HCT116 (cell line): ENCODE measurements around the gene CAMK2D. TPM values are rescaled to one million over a fixed set of nuclear protein-coding genes. Genes with fewer than 3 reads are reported as not detected.

ENCODE experiments used
- ATAC-seq: fragments of 200-7000 bp; cut with Tn5 transposase; 2 replicates; pipeline ENCODE4 v1.9.1; 2020; ENCODE audit warnings: mild to moderate bottlenecking, moderate library complexity
- BruUV-seq: library from RNA; stranded (reverse); fragments of 400-500 nt; replicated peaks from 2 replicates; lab custom pipeline; 2021; lab: Mats Ljungman, UMichigan
- CTCF ChIA-PET: fragments of 300-600 bp; sonication (Branson Sonifier 250); formaldehyde crosslinking; loops from one replicate; lab custom pipeline; 2021; ENCODE audit warnings: antibody characterized with exemption; lab: Charles Lee
- POLR2A ChIA-PET: fragments of 300-600, 350-600 bp; sonication (Branson Sonifier 250); formaldehyde crosslinking; loops from one replicate; lab custom pipeline; 2021; ENCODE audit warnings: antibody characterized with exemption; lab: Charles Lee
- RAD21 ChIA-PET, 2 experiments: fragments of 300-600 bp; sonication (Branson Sonifier 250); formaldehyde crosslinking; loops; one replicate each; lab custom pipeline; 2023; ENCODE audit warnings: low total read pairs in 2 of 2; ENCODE audit not compliant: uncharacterized antibody in 2 of 2, unreplicated experiment in 2 of 2, low non-redundant PET in 1 of 2; lab: Charles Lee
- DNase-seq: peaks from one replicate; pipeline ENCODE4 v3.0.0-alpha.2; 2010; ENCODE audit warnings: low read depth, low spot score
- H2AFZ ChIP-seq: fragments of 200-600 bp; shearing (Covaris generic), sonication (generic); 2 replicates; pipeline ENCODE4 v1.6.1; 2017; ENCODE audit warnings: low read depth, mixed run types, mixed read lengths, antibody characterized with exemption, low read length; ENCODE audit not compliant: poor library complexity, severe bottlenecking
- H3K27ac ChIP-seq: 2 replicates; pipeline ENCODE4 v1.5.1; 2012; ENCODE audit warnings: low read depth, low read length
- H3K27me3 ChIP-seq: fragments of 200-600 bp; sonication (generic); 2 replicates; pipeline ENCODE4 v1.6.1; 2016; ENCODE audit warnings: mixed run types, low read length, mixed read lengths; ENCODE audit not compliant: insufficient read depth
- H3K36me3 ChIP-seq, 2 experiments: fragments of 200-500 bp in 1 of 2; fragments of 200-600 bp in 1 of 2; sonication (Bioruptor generic) in 1 of 2; sonication (generic) in 1 of 2; 2 replicates each; pipeline versions ENCODE4 v1.5.1 to v1.6.1; 2014 to 2016; ENCODE audit warnings: low read length in 2 of 2, inconsistent platforms in 1 of 2, mixed read lengths in 1 of 2, mixed run types in 1 of 2; ENCODE audit not compliant: insufficient read depth in 2 of 2, control insufficient read depth in 1 of 2
- H3K4me1 ChIP-seq, 2 experiments: fragments of 200-600 bp in 1 of 2; sonication (generic) in 1 of 2; 2 replicates each; pipeline versions ENCODE4 v1.5.1 to v1.6.1; 2012 to 2017; ENCODE audit warnings: low read length in 2 of 2, inconsistent platforms in 1 of 2, mild to moderate bottlenecking in 1 of 2, mixed read lengths in 1 of 2, mixed run types in 1 of 2, moderate library complexity in 1 of 2; ENCODE audit not compliant: insufficient read depth in 2 of 2, control insufficient read depth in 1 of 2
- H3K4me2 ChIP-seq: fragments of 200-600 bp; sonication (generic); 2 replicates; pipeline ENCODE4 v1.6.1; 2017; ENCODE audit warnings: mixed run types, low read length, mixed read lengths
- H3K4me3 ChIP-seq, 2 experiments: fragments of 200-600 bp in 1 of 2; sonication (generic) in 1 of 2; replicated peaks in 1 of 2; 2 replicates each; pipeline ENCODE4 v1.5.1; 2011 to 2016; ENCODE audit warnings: low read length in 2 of 2, control low read depth in 1 of 2, low read depth in 1 of 2, mild to moderate bottlenecking in 1 of 2, mixed read lengths in 1 of 2, mixed run types in 1 of 2
- H3K79me2 ChIP-seq: fragments of 200-600 bp; sonication (generic); 2 replicates; pipeline ENCODE4 v1.6.1; 2017; ENCODE audit warnings: mild to moderate bottlenecking, mixed run types, low read length, moderate library complexity, mixed read lengths; ENCODE audit not compliant: insufficient read depth
- H3K9ac ChIP-seq: fragments of 200-600 bp; sonication (generic); 2 replicates; pipeline ENCODE4 v1.6.1; 2016; ENCODE audit warnings: low read length, mixed read lengths
- H3K9me2 ChIP-seq: fragments of 200-600 bp; sonication (generic), shearing (Covaris generic); 2 replicates; pipeline ENCODE4 v1.6.1; 2017; ENCODE audit warnings: mixed run types, mild to moderate bottlenecking, moderate library complexity; ENCODE audit not compliant: insufficient read depth
- H3K9me3 ChIP-seq, 2 experiments: fragments of 200-500 bp in 1 of 2; fragments of 200-600 bp in 1 of 2; sonication (Bioruptor generic) in 1 of 2; sonication (generic) in 1 of 2; 2 replicates each; pipeline ENCODE4 v1.6.1; 2014 to 2017; ENCODE audit warnings: low read length in 2 of 2, mixed read lengths in 2 of 2, inconsistent platforms in 1 of 2, low read depth in 1 of 2, mild to moderate bottlenecking in 1 of 2, mixed run types in 1 of 2, moderate library complexity in 1 of 2; ENCODE audit not compliant: control insufficient read depth in 1 of 2, insufficient read depth in 1 of 2
- H4K20me1 ChIP-seq: fragments of 200-600 bp; sonication (generic), shearing (Covaris generic); 2 replicates; pipeline ENCODE4 v1.6.1; 2017; ENCODE audit warnings: mixed run types, mild to moderate bottlenecking, moderate library complexity; ENCODE audit not compliant: insufficient read depth
- CBX3 ChIP-seq: IDR thresholded peaks from 2 replicates; pipeline ENCODE4 v1.6.1; 2012; ENCODE audit warnings: low read depth
- CEBPB ChIP-seq: IDR thresholded peaks from 2 replicates; pipeline ENCODE4 v1.6.1; 2012; ENCODE audit warnings: low read depth
- EGR1 ChIP-seq: IDR thresholded peaks from 2 replicates; pipeline ENCODE4 v1.6.1; 2012; ENCODE audit warnings: low read depth
- FOSL1 ChIP-seq: IDR thresholded peaks from 2 replicates; pipeline ENCODE4 v1.6.1; 2012; ENCODE audit warnings: low read depth
- JUND ChIP-seq: IDR thresholded peaks from 2 replicates; pipeline ENCODE4 v1.6.1; 2012
- MAX ChIP-seq: IDR thresholded peaks from 2 replicates; pipeline ENCODE4 v1.6.1; 2012
- POLR2A ChIP-seq: IDR thresholded peaks from 2 replicates; pipeline ENCODE4 v1.7.0; 2011; ENCODE audit warnings: borderline replicate concordance; ENCODE audit not compliant: insufficient read depth, insufficient read length; ENCODE audit errors: extremely low read depth
- RAD21 ChIP-seq: IDR thresholded peaks from 2 replicates; pipeline ENCODE4 v1.6.1; 2012; ENCODE audit warnings: low read depth, mild to moderate bottlenecking
- SP1 ChIP-seq: IDR thresholded peaks from 2 replicates; pipeline ENCODE4 v1.6.1; 2012; ENCODE audit warnings: low read depth
- TCF7L2 ChIP-seq: IDR thresholded peaks from 2 replicates; pipeline ENCODE4 v1.7.0; 2011; ENCODE audit warnings: borderline replicate concordance, inconsistent platforms; ENCODE audit not compliant: insufficient read depth, insufficient read length; ENCODE audit errors: extremely low read depth
- YY1 ChIP-seq: IDR thresholded peaks from 2 replicates; pipeline ENCODE4 v1.6.1; 2011; ENCODE audit warnings: low read length, low read depth, moderate library complexity, mild to moderate bottlenecking; ENCODE audit not compliant: insufficient replicate concordance; ENCODE audit errors: extremely low read depth
- ZBTB33 ChIP-seq: IDR thresholded peaks from 2 replicates; pipeline ENCODE4 v1.6.1; 2011; ENCODE audit warnings: mild to moderate bottlenecking, low read length, moderate library complexity; ENCODE audit not compliant: insufficient replicate concordance; ENCODE audit errors: extremely low read depth
- ZFX ChIP-seq: fragments of 450-650 bp; IDR thresholded peaks from 2 replicates; pipeline ENCODE4 v1.6.1; 2017
- ZNF274 ChIP-seq: fragments of 200-500 bp; sonication (Bioruptor generic); IDR thresholded peaks from 2 replicates; pipeline ENCODE4 v1.6.1; 2014; ENCODE audit warnings: mild to moderate bottlenecking, low read depth, low read length, inconsistent platforms
- intact Hi-C: fragments of 100-400 bp; cut with micrococcal nuclease; formaldehyde crosslinking; loops from 2 replicates; pipeline ENCODE4 v1.10.0; 2022
- total RNA-seq: library from RNA; stranded (reverse); gene quantifications from one replicate; pipeline ENCODE4 v1.2.1, GENCODE V29; 2021; ENCODE audit not compliant: unreplicated experiment
- TF ChIP-seq, protein P1 (sequence below), 3 experiments: fragments of 200-600 bp in 1 of 3; sonication (generic) in 1 of 3; IDR thresholded peaks in 2 of 3; conservative IDR thresholded peaks in 1 of 3; 2 replicates each; pipeline ENCODE4 v1.5.1; 2012 to 2017; ENCODE audit warnings: low read depth in 2 of 3, low read length in 2 of 3, antibody characterized with exemption in 1 of 3, borderline replicate concordance in 1 of 3, control low read depth in 1 of 3, mild to moderate bottlenecking in 1 of 3, mixed read lengths in 1 of 3, mixed run types in 1 of 3, moderate library complexity in 1 of 3; ENCODE audit not compliant: insufficient read depth in 1 of 3

The CAMK2D gene
- total RNA-seq, 1 experiment from 2014 or later = 67.0 TPM

GRCh38 chr4:113584407-113585150 lies 177.0 kb downstream of the CAMK2D start:
- peak; percentile 17; the same call in 1 of the 2 replicates for TF ChIP-seq CEBPB
- peak; percentile 58; the same call in 1 of the 2 replicates for TF ChIP-seq FOSL1
- TF ChIP-seq ZFX = no peak
- TF ChIP-seq CBX3 = peak; percentile 35; the same call in 1 of the 2 replicates
- TF ChIP-seq EGR1 = no peak
- TF ChIP-seq SP1 = peak; percentile 46; the same call in 1 of the 2 replicates
- TF ChIP-seq JUND = peak; percentile 69
- TF ChIP-seq RAD21 = 0 out of 2 replicates have a peak, but pooled peaks have one; percentile 20
- DNase-seq (peak; percentile 63), ATAC-seq (peak; percentile 90)
- H3K4me3 ChIP-seq = peak overlapping the region in 1 of 2 experiments; percentile 23; a peak in 2 of 4 replicates
- BruUV-seq = no TSS peak
- H3K27me3 ChIP-seq = no peaks in the 10 kb centered on the region
- no peaks in the 10 kb centered on the region; the same call in 1 of the 2 replicates for H3K79me2 ChIP-seq
- peak overlapping the region; percentile 65 for H3K4me2 ChIP-seq
- peak overlapping the region; percentile 75 for H3K27ac ChIP-seq
- H3K9me3 ChIP-seq = no peaks in the 10 kb centered on the region
- no peaks in the 10 kb centered on the region for H3K9me2 ChIP-seq
- peaks cover 27 to 32% of the 10 kb centered on the region in 2 experiments for H3K4me1 ChIP-seq
- H2AFZ ChIP-seq = no peak overlapping the region
- H3K9ac ChIP-seq = peak overlapping the region; percentile 35
- intact Hi-C loops = no loop called here
- H4K20me1 ChIP-seq = no peaks in the 10 kb centered on the region
- ChIA-PET CTCF (interaction anchor here (0.9 to 2.2 kb wide), 2 partner anchors 14 to 37 kb away, joined by 3 to 8 read pairs; no protein-coding TSS in a partner anchor), POLR2A (interaction anchor here (1.2 kb wide), 1 partner anchor 118 kb away, joined by 4 read pairs; no protein-coding TSS in a partner anchor), RAD21 (interaction anchor here in 1 of 2 experiments (1.2 kb wide), 1 partner anchor 20 kb away, joined by 4 read pairs; no protein-coding TSS in a partner anchor)
- no peaks in the 10 kb centered on the region for H3K36me3 ChIP-seq

DNA sequence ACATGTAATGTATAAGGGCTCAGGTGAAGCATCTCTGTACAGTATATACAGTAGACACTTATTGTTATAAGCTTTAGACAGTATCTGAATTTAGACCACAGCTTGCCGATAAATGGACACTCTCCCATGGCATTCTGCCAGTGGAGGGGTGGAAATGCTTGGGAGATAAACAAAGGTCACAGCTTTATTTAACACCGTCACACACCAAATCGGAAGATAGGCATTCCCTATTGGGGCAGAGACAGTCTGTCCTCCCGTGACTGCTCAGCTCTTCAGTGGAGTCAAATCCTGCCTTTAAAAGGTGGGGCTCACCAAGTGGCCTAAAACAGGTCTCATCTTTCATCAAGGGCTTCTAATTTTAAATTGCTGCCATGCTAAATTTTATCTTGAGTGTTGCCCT lies 178.8 kb downstream of the CAMK2D start:
- H3K27me3 ChIP-seq = no peaks in the 10 kb centered on the region
- H3K9me3 ChIP-seq = no peaks in the 10 kb centered on the region
- ChIA-PET CTCF (no interaction called here), RAD21 (no interaction called here), POLR2A (no interaction called here)
- no peak overlapping the region for H2AFZ ChIP-seq
- H3K27ac ChIP-seq = no peak overlapping the region
- H3K36me3 ChIP-seq = no peaks in the 10 kb centered on the region
- intact Hi-C loops = no loop called here
- H3K79me2 ChIP-seq = no peaks in the 10 kb centered on the region; the same call in 1 of the 2 replicates
- peaks cover 27 to 32% of the 10 kb centered on the region in 2 experiments for H3K4me1 ChIP-seq
- ATAC-seq = no peak
- no peak for DNase-seq
- no peaks in the 10 kb centered on the region for H4K20me1 ChIP-seq
- H3K9me2 ChIP-seq = no peaks in the 10 kb centered on the region
- H3K9ac ChIP-seq = no peak overlapping the region
- no TSS peak for BruUV-seq
- no peak overlapping the region for H3K4me3 ChIP-seq
- H3K4me2 ChIP-seq = no peak overlapping the region
- TF ChIP-seq TCF7L2 = no peak
- no peak for TF ChIP-seq ZNF274
- TF ChIP-seq FOSL1 = no peak
- TF ChIP-seq ZBTB33 = no peak
- TF ChIP-seq, protein P1, sequence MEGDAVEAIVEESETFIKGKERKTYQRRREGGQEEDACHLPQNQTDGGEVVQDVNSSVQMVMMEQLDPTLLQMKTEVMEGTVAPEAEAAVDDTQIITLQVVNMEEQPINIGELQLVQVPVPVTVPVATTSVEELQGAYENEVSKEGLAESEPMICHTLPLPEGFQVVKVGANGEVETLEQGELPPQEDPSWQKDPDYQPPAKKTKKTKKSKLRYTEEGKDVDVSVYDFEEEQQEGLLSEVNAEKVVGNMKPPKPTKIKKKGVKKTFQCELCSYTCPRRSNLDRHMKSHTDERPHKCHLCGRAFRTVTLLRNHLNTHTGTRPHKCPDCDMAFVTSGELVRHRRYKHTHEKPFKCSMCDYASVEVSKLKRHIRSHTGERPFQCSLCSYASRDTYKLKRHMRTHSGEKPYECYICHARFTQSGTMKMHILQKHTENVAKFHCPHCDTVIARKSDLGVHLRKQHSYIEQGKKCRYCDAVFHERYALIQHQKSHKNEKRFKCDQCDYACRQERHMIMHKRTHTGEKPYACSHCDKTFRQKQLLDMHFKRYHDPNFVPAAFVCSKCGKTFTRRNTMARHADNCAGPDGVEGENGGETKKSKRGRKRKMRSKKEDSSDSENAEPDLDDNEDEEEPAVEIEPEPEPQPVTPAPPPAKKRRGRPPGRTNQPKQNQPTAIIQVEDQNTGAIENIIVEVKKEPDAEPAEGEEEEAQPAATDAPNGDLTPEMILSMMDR (IDR thresholded peaks at IDR 0.05 in 2 of 3, conservative IDR thresholded peaks at IDR 0.05 in 1 of 3; ENCODE audit: borderline replicate concordance in 1 of 3, insufficient read depth in 1 of 3, low read depth in 2 of 3, low read length in 2 of 3) = no peak
- TF ChIP-seq POLR2A = no peak
- TF ChIP-seq YY1 = no peak
- no peak for TF ChIP-seq MAX
- TF ChIP-seq SP1 = no peak
